CD4-positive, CD25-positive, alpha-beta regulatory T cell (primary cell): Measurements from ENCODE around the gene SRSF4. TPM values are rescaled to one million over a fixed set of nuclear protein-coding genes. Genes with fewer than 3 reads are reported as not detected.

Source experiments
- ATAC-seq, 2 donors: fragments of 150-1000 bp; cut with Tn5 transposase; one replicate each; pipeline ENCODE4 v1.10.0; 2021; ENCODE audit warnings: low read depth in 2 of 2, moderate number of reproducible peaks in 2 of 2, moderate library complexity in 1 of 2
- DNase-seq, 3 donors: peaks; one replicate each; pipeline versions ENCODE4 v3.0.0 to v3.0.0-alpha.2; 2012 to 2022; ENCODE audit warnings: mixed read lengths in 1 of 3
- H3K27ac ChIP-seq: one replicate; pipeline ENCODE4 v1.7.0; 2013; ENCODE audit warnings: mild to moderate bottlenecking, low read length; ENCODE audit not compliant: insufficient read depth, poor library complexity, severe bottlenecking
- H3K27me3 ChIP-seq: one replicate; pipeline ENCODE4 v1.7.0; 2013; ENCODE audit warnings: low read length; ENCODE audit not compliant: control insufficient read depth, insufficient read depth
- H3K36me3 ChIP-seq: one replicate; pipeline ENCODE4 v1.7.0; 2013; ENCODE audit warnings: mild to moderate bottlenecking, low read length, moderate library complexity; ENCODE audit not compliant: control insufficient read depth, insufficient read depth
- H3K4me1 ChIP-seq: 2 replicates; pipeline ENCODE4 v1.7.0; 2013; ENCODE audit warnings: mild to moderate bottlenecking, low read length; ENCODE audit not compliant: insufficient read depth, control insufficient read depth, poor library complexity, severe bottlenecking
- H3K4me3 ChIP-seq: one replicate; pipeline ENCODE4 v1.7.0; 2013; ENCODE audit warnings: low read depth, mild to moderate bottlenecking, low read length, moderate library complexity
- H3K9me3 ChIP-seq, 2 experiments: 1 replicate in 1 of 2; 2 replicates in 1 of 2; pipeline ENCODE4 v1.7.0; 2013; ENCODE audit warnings: low read length in 2 of 2, mild to moderate bottlenecking in 1 of 2, moderate library complexity in 1 of 2; ENCODE audit not compliant: control insufficient read depth in 2 of 2
- H3K27ac Mint-ChIP-seq, 3 donors: one replicate each; pipeline ENCODE4 v1.8.0; 2020 to 2022; ENCODE audit warnings: mild to moderate bottlenecking in 3 of 3, mixed read lengths in 3 of 3, moderate library complexity in 2 of 3
- H3K27me3 Mint-ChIP-seq: one replicate; pipeline ENCODE4 v1.8.0; 2022; ENCODE audit warnings: mild to moderate bottlenecking, mixed read lengths
- H3K36me3 Mint-ChIP-seq: one replicate; pipeline ENCODE4 v1.8.0; 2020; ENCODE audit warnings: mixed read lengths
- H3K4me1 Mint-ChIP-seq, 4 donors: one replicate each; pipeline ENCODE4 v1.8.0; 2020 to 2022; ENCODE audit warnings: mixed read lengths in 4 of 4, mild to moderate bottlenecking in 1 of 4
- H3K4me3 Mint-ChIP-seq, 4 donors: one replicate each; pipeline ENCODE4 v1.8.0; 2020 to 2022; ENCODE audit warnings: mild to moderate bottlenecking in 4 of 4, mixed read lengths in 4 of 4, moderate library complexity in 3 of 4
- H3K9me3 Mint-ChIP-seq, 7 donors: one replicate each; pipeline ENCODE4 v1.8.0; 2020 to 2022; ENCODE audit warnings: mixed read lengths in 7 of 7, mild to moderate bottlenecking in 3 of 7, moderate library complexity in 2 of 7
- polyA plus RNA-seq, 4 donors: library from polyadenylated mRNA; unstranded; fragments of 300-500 nt; fragmentation: Illumina TruSeq; gene quantifications; one replicate each; pipeline ENCODE4 v1.2.3, GENCODE V29; 2021
- total RNA-seq: library from RNA; stranded (reverse); gene quantifications from one replicate; pipeline ENCODE4 v1.2.3, GENCODE V29; 2022

The SRSF4 gene
- total and polyA plus RNA-seq, 5 donors from 2014 or later, result 87.2 to 108 (median 94.0) TPM

- Histone ChIP-seq H3K4me1 (peaks cover 41% of the 10 kb centered on the region), H3K27me3 (no peaks in the 10 kb centered on the region), H3K9me3 (no peaks in the 10 kb centered on the region), H3K36me3 (peaks cover 37% of the 10 kb centered on the region), H3K27ac (no peak overlapping the region), H3K4me3 (peak overlapping the region; percentile 64)
- peaks cover 48 to 69% (median 52%) of the 10 kb centered on the region in 4 donors for H3K4me1 Mint-ChIP-seq
- peak overlapping the region; percentile 75 to 80 (median 75) for H3K27ac Mint-ChIP-seq
- H3K9me3 Mint-ChIP-seq, result no peaks in the 10 kb centered on the region
- DNase-seq (no peak), ATAC-seq (no peak)
- H3K4me3 Mint-ChIP-seq, result peak overlapping the region; percentile 22 to 58 (median 48)
- H3K27me3 Mint-ChIP-seq, result no peaks in the 10 kb centered on the region
- H3K36me3 Mint-ChIP-seq, result peaks cover 17% of the 10 kb centered on the region
Measured at GRCh38 chr1:29171089-29171488, 10.6 kb downstream of the SRSF4 start.

- Mint-ChIP-seq H3K4me3 (peak overlapping the region in 3 of 4 donors; percentile 22 to 62 (median 32)), H3K36me3 (peaks cover 21% of the 10 kb centered on the region), H3K4me1 (peaks cover 48 to 72% (median 56%) of the 10 kb centered on the region in 4 donors), H3K27me3 (no peaks in the 10 kb centered on the region), H3K27ac (peak overlapping the region in 1 of 3 donors; percentile 29), H3K9me3 (no peaks in the 10 kb centered on the region)
- Histone ChIP-seq H3K27ac (peak overlapping the region; percentile 8), H3K4me1 (peaks cover 36% of the 10 kb centered on the region), H3K9me3 (no peaks in the 10 kb centered on the region), H3K36me3 (peaks cover 47% of the 10 kb centered on the region), H3K4me3 (peak overlapping the region; percentile 64), H3K27me3 (no peaks in the 10 kb centered on the region)
- DNase-seq (no peak), ATAC-seq (no peak)
Measured at GRCh38 chr1:29169976-29170375, 11.7 kb downstream of the SRSF4 start.

GRCh38 chr1:29167904-29168303 lies 13.8 kb downstream of the SRSF4 start:
- Histone ChIP-seq H3K27me3 (no peaks in the 10 kb centered on the region), H3K4me3 (no peak overlapping the region), H3K36me3 (peaks cover 61% of the 10 kb centered on the region), H3K9me3 (no peaks in the 10 kb centered on the region), H3K4me1 (peaks cover 35% of the 10 kb centered on the region), H3K27ac (no peak overlapping the region)
- DNase-seq, result no peak
- peaks cover 21% of the 10 kb centered on the region for H3K36me3 Mint-ChIP-seq
- H3K27ac Mint-ChIP-seq, result no peak overlapping the region
- H3K9me3 Mint-ChIP-seq, result no peaks in the 10 kb centered on the region
- ATAC-seq, result no peak
- peaks cover 54 to 82% (median 63%) of the 10 kb centered on the region in 4 donors for H3K4me1 Mint-ChIP-seq
- H3K27me3 Mint-ChIP-seq, result no peaks in the 10 kb centered on the region
- no peak overlapping the region for H3K4me3 Mint-ChIP-seq

- no peak overlapping the region for H3K4me3 Mint-ChIP-seq
- ATAC-seq (no peak), DNase-seq (no peak)
Measured at GRCh38 chr1:29166291-29166878, 15.3 kb downstream of the SRSF4 start.

GRCh38 chr1:29164588-29164987 lies 17.1 kb downstream of the SRSF4 start:
- no peak overlapping the region for H3K4me3 ChIP-seq
- H3K4me3 Mint-ChIP-seq, result no peak overlapping the region
- no peaks in the 10 kb centered on the region for H3K9me3 ChIP-seq
- no peak overlapping the region for H3K27ac ChIP-seq
- DNase-seq, result no peak
- H3K36me3 Mint-ChIP-seq, result peaks cover 17% of the 10 kb centered on the region
- peaks cover 38 to 74% (median 48%) of the 10 kb centered on the region in 4 donors for H3K4me1 Mint-ChIP-seq
- no peaks in the 10 kb centered on the region for H3K27me3 ChIP-seq
- H3K9me3 Mint-ChIP-seq, result no peaks in the 10 kb centered on the region
- H3K27me3 Mint-ChIP-seq, result no peaks in the 10 kb centered on the region
- peaks cover 29% of the 10 kb centered on the region for H3K4me1 ChIP-seq
- H3K36me3 ChIP-seq, result peaks cover 67% of the 10 kb centered on the region
- no peak for ATAC-seq
- peak overlapping the region in 1 of 3 donors; percentile 66 for H3K27ac Mint-ChIP-seq

More at GRCh38 chr1:29166291-29166878, 15.3 kb downstream of the SRSF4 start:
- H3K27ac Mint-ChIP-seq, result peak overlapping the region in 2 of 3 donors; percentile 79 to 84
- no peaks in the 10 kb centered on the region for H3K9me3 Mint-ChIP-seq
- peaks cover 17% of the 10 kb centered on the region for H3K36me3 Mint-ChIP-seq
- Histone ChIP-seq H3K4me3 (no peak overlapping the region), H3K27ac (no peak overlapping the region), H3K4me1 (peaks cover 43% of the 10 kb centered on the region), H3K9me3 (no peaks in the 10 kb centered on the region), H3K27me3 (no peaks in the 10 kb centered on the region), H3K36me3 (peaks cover 66% of the 10 kb centered on the region)
- H3K4me1 Mint-ChIP-seq, result peaks cover 48 to 81% (median 59%) of the 10 kb centered on the region in 4 donors
- no peaks in the 10 kb centered on the region for H3K27me3 Mint-ChIP-seq

GRCh38 chr1:29162476-29163138 lies 19.1 kb downstream of the SRSF4 start:
- Mint-ChIP-seq H3K36me3 (peaks cover 28% of the 10 kb centered on the region), H3K27ac (peak overlapping the region in 1 of 3 donors; percentile 54), H3K9me3 (no peaks in the 10 kb centered on the region), H3K4me3 (no peak overlapping the region), H3K4me1 (peaks cover 24 to 60% (median 35%) of the 10 kb centered on the region in 4 donors), H3K27me3 (no peaks in the 10 kb centered on the region)
- Histone ChIP-seq H3K9me3 (no peaks in the 10 kb centered on the region), H3K4me3 (no peak overlapping the region), H3K36me3 (peaks cover 71% of the 10 kb centered on the region), H3K27ac (no peak overlapping the region), H3K4me1 (peaks cover 25% of the 10 kb centered on the region), H3K27me3 (no peaks in the 10 kb centered on the region)
- DNase-seq (no peak), ATAC-seq (no peak)

- no peak overlapping the region for H3K27ac ChIP-seq
- H3K27ac Mint-ChIP-seq, result peak overlapping the region in 2 of 3 donors; percentile 36 to 54
- H3K9me3 Mint-ChIP-seq, result no peaks in the 10 kb centered on the region
- peaks cover 24 to 57% (median 34%) of the 10 kb centered on the region in 4 donors for H3K4me1 Mint-ChIP-seq
- H3K4me3 Mint-ChIP-seq, result no peak overlapping the region
- peaks cover 29% of the 10 kb centered on the region for H3K36me3 Mint-ChIP-seq
- no peaks in the 10 kb centered on the region for H3K27me3 Mint-ChIP-seq
- DNase-seq, result peak in 1 of 3 donors; percentile 32
- H3K4me1 ChIP-seq, result peaks cover 25% of the 10 kb centered on the region
- no peak for ATAC-seq
- no peaks in the 10 kb centered on the region for H3K27me3 ChIP-seq
- H3K36me3 ChIP-seq, result peaks cover 75% of the 10 kb centered on the region
- H3K9me3 ChIP-seq, result no peaks in the 10 kb centered on the region
- no peak overlapping the region for H3K4me3 ChIP-seq
Measured at GRCh38 chr1:29162025-29162424, 19.7 kb downstream of the SRSF4 start.
